HG02759 (cell line): Measurements from ENCODE around the gene GLT8D2.

Experiments
- ATAC-seq: cut with Tn5 transposase; IDR thresholded peaks from one replicate; pipeline ENCODE4 v1.9.1; 2021; ENCODE audit warnings: mild to moderate bottlenecking, moderate library complexity; ENCODE audit not compliant: unreplicated experiment

GLT8D2 gene

GRCh38 chr12:104049903-104050356, at the start of gene GLT8D2:
TSS of gene GLT8D2 (minus strand) at chr12:104050187. CDS start at chr12:104019648, 30,539 bp downstream.
- no peak for ATAC-seq

- ATAC-seq = no peak
These were observed 48.0 kb upstream of the GLT8D2 start for GRCh38 chr12:104097954-104098353.

GRCh38 chr12:104095289-104095688, 45.3 kb upstream of the GLT8D2 start:
- no peak for ATAC-seq

GRCh38 chr12:104094284-104094683, 44.3 kb upstream of the GLT8D2 start:
- ATAC-seq = no peak

- no peak for ATAC-seq
These were observed 41.1 kb upstream of the GLT8D2 start for GRCh38 chr12:104091136-104091535.

- no peak for ATAC-seq
These were observed 40.7 kb upstream of the GLT8D2 start for GRCh38 chr12:104090685-104091084.

- ATAC-seq = peak; percentile 82
These were observed 33.9 kb upstream of the GLT8D2 start for GRCh38 chr12:104083769-104084475.

GRCh38 chr12:104080764-104081163, 30.8 kb upstream of the GLT8D2 start:
- no peak for ATAC-seq

GRCh38 chr12:104079024-104079423, 29.0 kb upstream of the GLT8D2 start:
- ATAC-seq = no peak

GRCh38 chr12:104073699-104074098, 23.7 kb upstream of the GLT8D2 start:
- no peak for ATAC-seq

GRCh38 chr12:104072099-104072498, 22.1 kb upstream of the GLT8D2 start:
- ATAC-seq = no peak

- ATAC-seq = no peak
These were observed 14.9 kb upstream of the GLT8D2 start for GRCh38 chr12:104064842-104065427.

- ATAC-seq = peak; percentile 96
These were observed 14.2 kb upstream of the GLT8D2 start, which contains the start of gene HCFC2 for GRCh38 chr12:104064031-104064841. TSS of gene HCFC2 (plus strand) at chr12:104064531. CDS start at chr12:104064561, 30 bp downstream.

- peak; percentile 22 for ATAC-seq
These were observed 13.7 kb upstream of the GLT8D2 start for GRCh38 chr12:104063712-104064030.

GRCh38 chr12:104060791-104061190, 10.8 kb upstream of the GLT8D2 start:
- no peak for ATAC-seq

GRCh38 chr12:104059963-104060362, 10.0 kb upstream of the GLT8D2 start:
- ATAC-seq = no peak

- no peak for ATAC-seq
These were observed 8.8 kb upstream of the GLT8D2 start for GRCh38 chr12:104058802-104059201.

GRCh38 chr12:104057771-104058197, 7.8 kb upstream of the GLT8D2 start:
- no peak for ATAC-seq

- ATAC-seq = no peak
These were observed 6.5 kb upstream of the GLT8D2 start for GRCh38 chr12:104056419-104056972.

- no peak for ATAC-seq
These were observed 5.8 kb upstream of the GLT8D2 start for GRCh38 chr12:104055686-104056388.
